Suprapubic skin (tissue), 4 donors: ENCODE measurements around the gene KAZN. TPM values are rescaled to one million over a fixed set of nuclear protein-coding genes. Genes with fewer than 3 reads are reported as not detected.
A peak's percentile ranks its signal among the peaks of the same experiment; 100 is the strongest.

Experiments
- DNase-seq, 2 donors: peaks; one replicate each; pipeline ENCODE4 v3.0.0-alpha.2; 2019; ENCODE audit warnings: low spot score in 2 of 2
- H3K27ac ChIP-seq: fragments of 200-600 bp; sonication (generic); one replicate; pipeline ENCODE4 v1.5.1; 2019
- H3K27me3 ChIP-seq: fragments of 200-600 bp; sonication (generic); one replicate; pipeline ENCODE4 v1.5.1; 2019
- H3K36me3 ChIP-seq: fragments of 200-600 bp; sonication (generic); one replicate; pipeline ENCODE4 v1.5.1; 2019
- H3K4me1 ChIP-seq: fragments of 200-600 bp; sonication (generic); one replicate; pipeline ENCODE4 v1.5.1; 2019
- H3K4me3 ChIP-seq: fragments of 200-600 bp; sonication (generic); one replicate; pipeline ENCODE4 v1.5.1; 2019; ENCODE audit warnings: mild to moderate bottlenecking
- H3K9me3 ChIP-seq: fragments of 200-600 bp; sonication (generic); one replicate; pipeline ENCODE4 v1.5.1; 2019
- EP300 ChIP-seq: sonication (generic); formaldehyde crosslinking; IDR thresholded peaks from one replicate; pipeline ENCODE4 v1.6.1; 2017; ENCODE audit warnings: antibody characterized with exemption
- POLR2A ChIP-seq, 2 donors: fragments of 450-650 bp; IDR thresholded peaks; one replicate each; pipeline ENCODE4 v1.6.1; 2017; ENCODE audit warnings: antibody characterized with exemption in 2 of 2, mild to moderate bottlenecking in 2 of 2, moderate library complexity in 2 of 2
- POLR2AphosphoS5 ChIP-seq, 3 donors: sonication (generic); formaldehyde crosslinking; IDR thresholded peaks; one replicate each; pipeline ENCODE4 v1.6.1; 2017; ENCODE audit warnings: antibody characterized with exemption in 3 of 3
- WGBS: methylation state at CpG from one replicate; pipeline ENCODE4 v1.1.5; 2018; 5-methylcytosine and 5-hydroxymethylcytosine counted together
- total RNA-seq, 4 donors: library from RNA; depleted of rRNA; stranded (reverse); fragments of >200 nt; gene quantifications; one replicate each; pipeline ENCODE4 v1.1.0, GENCODE V29; 2016
- TF ChIP-seq, protein P1 (sequence below), 2 donors: fragments of 200-600 bp in 1 of 2; fragments of 450-650 bp in 1 of 2; sonication (generic) in 1 of 2; IDR thresholded peaks; one replicate each; pipeline ENCODE4 v1.5.1; 2016 to 2019; ENCODE audit warnings: antibody characterized with exemption in 2 of 2, mild to moderate bottlenecking in 1 of 2, moderate library complexity in 1 of 2

KAZN gene
- total RNA-seq, 4 donors from 2014 or later = 29.2 to 37.5 (median 31.7) TPM

- H3K4me1 ChIP-seq = peaks cover 55% of the 10 kb centered on the region
Observed at GRCh38 chr1:14947421-14947820, 348.9 kb downstream of the KAZN start.

DNA sequence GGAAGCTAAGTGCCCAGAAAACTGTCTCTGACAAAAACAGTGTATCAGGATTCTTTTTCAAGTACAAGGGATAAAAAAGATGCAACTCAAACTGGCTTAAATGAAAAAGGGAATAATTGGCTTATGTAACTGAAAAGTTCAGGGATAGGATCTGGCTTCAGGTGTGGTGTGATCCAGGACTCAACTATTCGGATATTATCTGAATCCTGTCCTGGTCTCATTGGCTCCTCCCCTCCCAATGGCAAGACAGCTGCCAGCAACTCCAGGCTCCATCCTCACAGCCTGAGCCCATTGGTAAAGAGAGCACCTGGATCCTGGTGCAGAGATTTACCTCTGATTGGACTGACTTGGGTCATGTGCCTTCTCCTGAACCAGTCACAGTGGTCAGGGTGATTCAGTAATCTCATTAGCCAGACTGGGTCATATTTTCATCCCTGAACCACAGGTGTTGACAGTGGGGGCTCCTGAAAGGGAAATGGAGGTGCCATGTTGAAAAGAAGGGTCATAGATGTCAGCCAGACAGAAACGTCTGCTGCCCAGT is 349.7 kb downstream of the KAZN start:
- H3K4me1 ChIP-seq = peaks cover 55% of the 10 kb centered on the region
- H3K9me3 ChIP-seq = no peaks in the 10 kb centered on the region
- no peaks in the 10 kb centered on the region for H3K27me3 ChIP-seq
- no peak overlapping the region for H3K4me3 ChIP-seq
- no peak overlapping the region for H3K27ac ChIP-seq
- TF ChIP-seq POLR2A (IDR thresholded peaks at IDR 0.05) = no peak
- no peak for TF ChIP-seq POLR2AphosphoS5 (IDR thresholded peaks at IDR 0.05)
- TF ChIP-seq EP300 = no peak
- TF ChIP-seq, protein P1, sequence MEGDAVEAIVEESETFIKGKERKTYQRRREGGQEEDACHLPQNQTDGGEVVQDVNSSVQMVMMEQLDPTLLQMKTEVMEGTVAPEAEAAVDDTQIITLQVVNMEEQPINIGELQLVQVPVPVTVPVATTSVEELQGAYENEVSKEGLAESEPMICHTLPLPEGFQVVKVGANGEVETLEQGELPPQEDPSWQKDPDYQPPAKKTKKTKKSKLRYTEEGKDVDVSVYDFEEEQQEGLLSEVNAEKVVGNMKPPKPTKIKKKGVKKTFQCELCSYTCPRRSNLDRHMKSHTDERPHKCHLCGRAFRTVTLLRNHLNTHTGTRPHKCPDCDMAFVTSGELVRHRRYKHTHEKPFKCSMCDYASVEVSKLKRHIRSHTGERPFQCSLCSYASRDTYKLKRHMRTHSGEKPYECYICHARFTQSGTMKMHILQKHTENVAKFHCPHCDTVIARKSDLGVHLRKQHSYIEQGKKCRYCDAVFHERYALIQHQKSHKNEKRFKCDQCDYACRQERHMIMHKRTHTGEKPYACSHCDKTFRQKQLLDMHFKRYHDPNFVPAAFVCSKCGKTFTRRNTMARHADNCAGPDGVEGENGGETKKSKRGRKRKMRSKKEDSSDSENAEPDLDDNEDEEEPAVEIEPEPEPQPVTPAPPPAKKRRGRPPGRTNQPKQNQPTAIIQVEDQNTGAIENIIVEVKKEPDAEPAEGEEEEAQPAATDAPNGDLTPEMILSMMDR (IDR thresholded peaks at IDR 0.05) = no peak
- DNase-seq = no peak
- no peaks in the 10 kb centered on the region for H3K36me3 ChIP-seq
- WGBS = 71% methylated on average over 2 of the region's 2 CpGs

More at GRCh38 chr1:14947421-14947820, 348.9 kb downstream of the KAZN start:
- Histone ChIP-seq H3K4me3 (no peak overlapping the region), H3K27me3 (no peaks in the 10 kb centered on the region), H3K36me3 (no peaks in the 10 kb centered on the region), H3K9me3 (no peaks in the 10 kb centered on the region), H3K27ac (peak overlapping the region; percentile 88)
- no peak for DNase-seq
- TF ChIP-seq POLR2A (IDR thresholded peaks at IDR 0.05) = no peak
- TF ChIP-seq POLR2AphosphoS5 (IDR thresholded peaks at IDR 0.05) = no peak
- TF ChIP-seq EP300 = no peak
- TF ChIP-seq, protein P1 (IDR thresholded peaks at IDR 0.05) = no peak
- WGBS = 87% methylated on average over 3 of the region's 3 CpGs

GRCh38 chr1:14949270-14949835 is 350.9 kb downstream of the KAZN start:
- Histone ChIP-seq H3K4me3 (no peak overlapping the region), H3K9me3 (no peaks in the 10 kb centered on the region), H3K27me3 (no peaks in the 10 kb centered on the region), H3K27ac (peak overlapping the region; percentile 7), H3K4me1 (peaks cover 53% of the 10 kb centered on the region), H3K36me3 (no peaks in the 10 kb centered on the region)
- TF ChIP-seq POLR2AphosphoS5 (IDR thresholded peaks at IDR 0.05) (no peak), EP300 (no peak), POLR2A (IDR thresholded peaks at IDR 0.05) (no peak)
- TF ChIP-seq, protein P1 (IDR thresholded peaks at IDR 0.05) = no peak
- no peak for DNase-seq
- WGBS = 76% methylated on average over 5 of the region's 6 CpGs

- no peak for TF ChIP-seq POLR2AphosphoS5 (IDR thresholded peaks at IDR 0.05)
- TF ChIP-seq, protein P1 (IDR thresholded peaks at IDR 0.05) = no peak
- TF ChIP-seq POLR2A (IDR thresholded peaks at IDR 0.05) = no peak
- TF ChIP-seq EP300 = no peak
- 93% methylated on average over 17 of the region's 20 CpGs for whole genome bisulfite sequencing
- Histone ChIP-seq H3K9me3 (no peaks in the 10 kb centered on the region), H3K4me1 (peaks cover 53% of the 10 kb centered on the region), H3K27me3 (no peaks in the 10 kb centered on the region), H3K36me3 (no peaks in the 10 kb centered on the region), H3K27ac (peak overlapping the region; percentile 7), H3K4me3 (no peak overlapping the region)
- no peak for DNase-seq
Observed at GRCh38 chr1:14949836-14950713, 351.6 kb downstream of the KAZN start.

DNA sequence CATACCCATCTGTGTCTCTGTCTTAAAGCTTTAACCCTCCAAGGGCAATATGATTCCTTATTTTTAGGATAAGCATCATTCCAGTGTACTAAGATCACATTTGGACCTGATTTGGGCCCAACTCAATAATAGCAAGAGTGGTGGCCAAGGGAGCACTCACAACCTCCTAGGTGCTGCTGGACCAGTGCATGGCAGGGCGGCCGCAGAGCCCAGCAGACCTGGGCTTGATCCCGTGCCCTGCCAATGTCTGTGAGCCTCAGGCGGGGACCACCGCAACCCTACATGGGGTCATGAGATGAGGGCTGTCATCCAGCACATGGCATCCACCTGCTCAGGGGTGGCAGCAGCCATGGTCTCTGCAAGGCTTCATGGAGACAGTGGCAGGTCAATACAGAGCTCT is 353.3 kb downstream of the KAZN start:
- 100% methylated on average over 4 of the region's 5 CpGs for WGBS
- TF ChIP-seq EP300 (no peak), POLR2A (IDR thresholded peaks at IDR 0.05) (no peak), POLR2AphosphoS5 (IDR thresholded peaks at IDR 0.05) (no peak)
- TF ChIP-seq, protein P1 (IDR thresholded peaks at IDR 0.05) = no peak
- Histone ChIP-seq H3K27ac (no peak overlapping the region), H3K27me3 (no peaks in the 10 kb centered on the region), H3K4me3 (no peak overlapping the region), H3K9me3 (no peaks in the 10 kb centered on the region), H3K4me1 (peaks cover 50% of the 10 kb centered on the region), H3K36me3 (no peaks in the 10 kb centered on the region)
- DNase-seq = no peak
